Neuronal stem cell (in vitro differentiated cells): Measurements from ENCODE around the gene PITHD1.
A peak's percentile ranks its signal among the peaks of the same experiment; 100 is the strongest.

Experiments
- DNase-seq: peaks from one replicate; pipeline ENCODE4 v3.0.0-alpha.2; 2013; ENCODE audit warnings: low spot score
- H2AFZ ChIP-seq: one replicate; pipeline ENCODE4 v1.6.1; 2013; ENCODE audit warnings: mild to moderate bottlenecking, low read length, inconsistent platforms
- H2AK5ac ChIP-seq: 2 replicates; pipeline ENCODE4 v1.6.1; 2013; ENCODE audit warnings: low read depth, mild to moderate bottlenecking, inconsistent platforms, low read length, moderate library complexity, mixed read lengths
- H2BK120ac ChIP-seq: 2 replicates; pipeline ENCODE4 v1.6.1; 2013; ENCODE audit warnings: low read depth, mild to moderate bottlenecking, inconsistent platforms, low read length, moderate library complexity, mixed read lengths
- H2BK12ac ChIP-seq: one replicate; pipeline ENCODE4 v1.6.1; 2013; ENCODE audit warnings: low read length, inconsistent platforms
- H2BK15ac ChIP-seq: 2 replicates; pipeline ENCODE4 v1.6.1; 2013; ENCODE audit warnings: mild to moderate bottlenecking, low read length, inconsistent platforms, mixed read lengths
- H2BK5ac ChIP-seq: one replicate; pipeline ENCODE4 v1.6.1; 2013; ENCODE audit warnings: inconsistent platforms, mild to moderate bottlenecking, low read length, moderate library complexity
- H3K14ac ChIP-seq: one replicate; pipeline ENCODE4 v1.6.1; 2013; ENCODE audit warnings: low read length, inconsistent platforms
- H3K18ac ChIP-seq: 2 replicates; pipeline ENCODE4 v1.6.1; 2013; ENCODE audit warnings: low read length, inconsistent platforms
- H3K23ac ChIP-seq: 2 replicates; pipeline ENCODE4 v1.6.1; 2013; ENCODE audit warnings: low read depth, mild to moderate bottlenecking, mixed read lengths, low read length, inconsistent platforms; ENCODE audit not compliant: poor library complexity
- H3K27ac ChIP-seq: replicated peaks from 3 replicates; pipeline ENCODE4 v1.5.1; 2013; ENCODE audit warnings: low read length, inconsistent platforms
- H3K27me3 ChIP-seq, 3 experiments: 2 replicates each; pipeline ENCODE4 v1.6.1; 2013; ENCODE audit warnings: low read length in 3 of 3, mild to moderate bottlenecking in 2 of 3, inconsistent platforms in 1 of 3, low read depth in 1 of 3, mixed read lengths in 1 of 3, moderate library complexity in 1 of 3; ENCODE audit not compliant: control insufficient read depth in 3 of 3, insufficient read depth in 3 of 3
- H3K36me3 ChIP-seq, 2 donors: replicated peaks in 1 of 2; 2 replicates each; pipeline ENCODE4 v1.6.1; 2013; ENCODE audit warnings: low read length in 2 of 2; ENCODE audit not compliant: control insufficient read depth in 2 of 2, insufficient read depth in 2 of 2
- H3K4ac ChIP-seq: 2 replicates; pipeline ENCODE4 v1.6.1; 2013; ENCODE audit warnings: inconsistent platforms, mild to moderate bottlenecking, low read length, moderate library complexity
- H3K4me1 ChIP-seq, 2 donors: 1 replicate in 1 of 2; 2 replicates in 1 of 2; pipeline ENCODE4 v1.6.1; 2013; ENCODE audit warnings: low read length in 2 of 2, low read depth in 1 of 2; ENCODE audit not compliant: control insufficient read depth in 2 of 2, insufficient read depth in 1 of 2
- H3K4me2 ChIP-seq: one replicate; pipeline ENCODE4 v1.6.1; 2013; ENCODE audit warnings: mild to moderate bottlenecking, low read length, inconsistent platforms; ENCODE audit not compliant: insufficient read depth, poor library complexity, severe bottlenecking
- H3K4me3 ChIP-seq, 2 donors: 2 replicates each; pipeline ENCODE4 v1.5.1; 2013; ENCODE audit warnings: low read length in 2 of 2, mild to moderate bottlenecking in 2 of 2, inconsistent platforms in 1 of 2, moderate library complexity in 1 of 2
- H3K79me1 ChIP-seq: one replicate; pipeline ENCODE4 v1.6.1; 2013; ENCODE audit warnings: low read depth, mild to moderate bottlenecking, inconsistent platforms, low read length, moderate library complexity
- H3K9ac ChIP-seq: one replicate; pipeline ENCODE4 v1.6.1; 2013; ENCODE audit warnings: mild to moderate bottlenecking, low read depth, low read length, inconsistent platforms; ENCODE audit not compliant: poor library complexity
- H3K9me3 ChIP-seq, 2 donors: replicated peaks in 1 of 2; 2 replicates each; pipeline versions ENCODE3 to v1.6.1; 2013; ENCODE audit warnings: low read length in 2 of 2, mild to moderate bottlenecking in 2 of 2, inconsistent platforms in 1 of 2, low read depth in 1 of 2, mixed read lengths in 1 of 2, moderate library complexity in 1 of 2; ENCODE audit not compliant: control insufficient read depth in 2 of 2, insufficient read depth in 1 of 2
- H4K8ac ChIP-seq: one replicate; pipeline ENCODE4 v1.6.1; 2013; ENCODE audit warnings: low read depth, mild to moderate bottlenecking, inconsistent platforms, low read length, moderate library complexity
- H4K91ac ChIP-seq: one replicate; pipeline ENCODE4 v1.6.1; 2013; ENCODE audit warnings: low read length, low read depth, mild to moderate bottlenecking, inconsistent platforms; ENCODE audit not compliant: poor library complexity
- WGBS, 2 donors: extraction: QIAGEN DNeasy Blood & Tissue Kit; methylation state at CpG; one replicate each; pipeline ENCODE4 v1.1.7; 2013; ENCODE audit warnings: missing lambda C conversion rate in 2 of 2, mixed read lengths in 1 of 2; ENCODE audit not compliant: insufficient read length in 2 of 2, insufficient replicate concordance in 1 of 2; ENCODE audit errors: extremely low coverage in 2 of 2; 5-methylcytosine and 5-hydroxymethylcytosine counted together

PITHD1 gene

GRCh38 chr1:23798662-23799142 is 20.5 kb downstream of the PITHD1 start:
- Histone ChIP-seq H3K4me2 (no peak overlapping the region), H3K4me1 (peaks cover 5 to 11% of the 10 kb centered on the region in 2 donors), H4K91ac (no peak overlapping the region), H4K8ac (no peak overlapping the region), H3K23ac (peak overlapping the region; percentile 48), H3K79me1 (peaks cover 9% of the 10 kb centered on the region), H3K27ac (no peak overlapping the region), H2BK15ac (peak overlapping the region; percentile 56), H3K27me3 (no peaks in the 10 kb centered on the region), H3K18ac (no peak overlapping the region), H2BK5ac (no peak overlapping the region), H3K36me3 (peaks cover 25 to 46% of the 10 kb centered on the region in 2 donors), H3K14ac (no peak overlapping the region), H2AK5ac (peak overlapping the region; percentile 58), H2BK12ac (no peak overlapping the region), H2BK120ac (no peak overlapping the region), H3K9ac (peak overlapping the region; percentile 66), H3K4me3 (peak overlapping the region in 1 of 2 donors; percentile 100), H3K9me3 (no peaks in the 10 kb centered on the region), H2AFZ (no peak overlapping the region), H3K4ac (no peak overlapping the region)
- DNase-seq = no peak
- WGBS, 2 donors = no CpG with 5 or more reads among the region's 12 CpGs

GRCh38 chr1:23799255-23799569 is 21.0 kb downstream of the PITHD1 start:
- Histone ChIP-seq H3K18ac (no peak overlapping the region), H4K91ac (no peak overlapping the region), H3K9ac (no peak overlapping the region), H3K9me3 (no peaks in the 10 kb centered on the region), H2BK120ac (no peak overlapping the region), H3K27ac (no peak overlapping the region), H2BK15ac (no peak overlapping the region), H2AK5ac (no peak overlapping the region), H3K4me2 (peak overlapping the region; percentile 85), H3K4me3 (peak overlapping the region in 1 of 2 donors; percentile 100), H3K36me3 (peaks cover 23 to 42% of the 10 kb centered on the region in 2 donors), H3K4me1 (peaks cover 5 to 11% of the 10 kb centered on the region in 2 donors), H2AFZ (no peak overlapping the region), H2BK5ac (no peak overlapping the region), H3K27me3 (no peaks in the 10 kb centered on the region), H3K23ac (peak overlapping the region; percentile 18), H3K14ac (no peak overlapping the region), H3K79me1 (peaks cover 9% of the 10 kb centered on the region), H2BK12ac (no peak overlapping the region), H4K8ac (no peak overlapping the region), H3K4ac (no peak overlapping the region)
- DNase-seq = no peak
- no CpG with 5 or more reads among the region's 7 CpGs for WGBS, 2 donors

GRCh38 chr1:23799570-23800399 is 21.6 kb downstream of the PITHD1 start:
- peak overlapping the region; percentile 97 for H2AK5ac ChIP-seq
- peak overlapping the region; percentile 25 for H2BK15ac ChIP-seq
- H3K4me3 ChIP-seq = peak overlapping the region; percentile 100
- peak overlapping the region; percentile 18 for H3K23ac ChIP-seq
- H4K91ac ChIP-seq = no peak overlapping the region
- H3K18ac ChIP-seq = peak overlapping the region; percentile 99
- peak overlapping the region; percentile 81 for H2BK12ac ChIP-seq
- peak overlapping the region; percentile 95 for H3K14ac ChIP-seq
- H3K79me1 ChIP-seq = peaks cover 9% of the 10 kb centered on the region
- WGBS, 2 donors = no CpG with 5 or more reads among the region's 48 CpGs
- H3K27ac ChIP-seq = peak overlapping the region; percentile 80
- no peak overlapping the region for H2BK120ac ChIP-seq
- peaks cover 23 to 39% of the 10 kb centered on the region in 2 donors for H3K36me3 ChIP-seq
- H3K9me3 ChIP-seq = no peaks in the 10 kb centered on the region
- H2BK5ac ChIP-seq = peak overlapping the region; percentile 97
- no peak overlapping the region for H4K8ac ChIP-seq
- H3K4me1 ChIP-seq = peaks cover 5 to 11% of the 10 kb centered on the region in 2 donors
- H2AFZ ChIP-seq = peak overlapping the region; percentile 96
- peak overlapping the region; percentile 85 for H3K9ac ChIP-seq
- peak overlapping the region; percentile 85 for H3K4me2 ChIP-seq
- H3K27me3 ChIP-seq = no peaks in the 10 kb centered on the region
- H3K4ac ChIP-seq = no peak overlapping the region
- peak; percentile 47 for DNase-seq
